ENCODE data around the gene LIMCH1. TPM values are rescaled to one million over a fixed set of nuclear protein-coding genes. Genes with fewer than 3 reads are reported as not detected.

The LIMCH1 gene
- total RNA-seq, 1 donor from 2014 or later: 3.4 TPM

- H3K27me3 ChIP-seq (ENCODE audit: control insufficient read depth, insufficient read depth, low read length): no peaks in the 10 kb centered on the region
- H3K36me3 ChIP-seq (ENCODE audit: control insufficient read depth, insufficient read depth, low read length): no peaks in the 10 kb centered on the region
- no peak overlapping the region for H3K4me3 ChIP-seq (ENCODE audit: low read depth, low read length)
- no peak for DNase-seq (ENCODE audit: low read depth)
- no peak for TF ChIP-seq CTCF (IDR thresholded peaks at IDR 0.05; ENCODE audit: insufficient read depth, low read length, poor library complexity, severe bottlenecking)
These were observed 184.2 kb downstream of the LIMCH1 start for GRCh38 chr4:41722181-41722580.

GRCh38 chr4:41723286-41723685 lies 185.3 kb downstream of the LIMCH1 start:
- Histone ChIP-seq H3K27me3 (ENCODE audit: control insufficient read depth, insufficient read depth, low read length) (no peaks in the 10 kb centered on the region), H3K36me3 (ENCODE audit: control insufficient read depth, insufficient read depth, low read length) (no peaks in the 10 kb centered on the region), H3K4me3 (ENCODE audit: low read depth, low read length) (no peak overlapping the region)
- no peak for TF ChIP-seq CTCF (IDR thresholded peaks at IDR 0.05; ENCODE audit: insufficient read depth, low read length, poor library complexity, severe bottlenecking)
- DNase-seq (ENCODE audit: low read depth): no peak

- TF ChIP-seq CTCF (IDR thresholded peaks at IDR 0.05; ENCODE audit: insufficient read depth, low read length, poor library complexity, severe bottlenecking): peak; percentile 23
- Histone ChIP-seq H3K4me3 (ENCODE audit: low read depth, low read length) (no peak overlapping the region), H3K27me3 (ENCODE audit: control insufficient read depth, insufficient read depth, low read length) (no peaks in the 10 kb centered on the region), H3K36me3 (ENCODE audit: control insufficient read depth, insufficient read depth, low read length) (no peaks in the 10 kb centered on the region)
- no peak for DNase-seq (ENCODE audit: low read depth)
These were observed 187.3 kb downstream of the LIMCH1 start for GRCh38 chr4:41725254-41725653.

GRCh38 chr4:41727861-41728572 lies 190.1 kb downstream of the LIMCH1 start:
- peaks cover 11% of the 10 kb centered on the region for H3K27me3 ChIP-seq (ENCODE audit: control insufficient read depth, insufficient read depth, low read length)
- H3K36me3 ChIP-seq (ENCODE audit: control insufficient read depth, insufficient read depth, low read length): no peaks in the 10 kb centered on the region
- no peak for DNase-seq (ENCODE audit: low read depth)
- no peak overlapping the region for H3K4me3 ChIP-seq (ENCODE audit: low read depth, low read length)
- no peak for TF ChIP-seq CTCF (IDR thresholded peaks at IDR 0.05; ENCODE audit: insufficient read depth, low read length, poor library complexity, severe bottlenecking)

GRCh38 chr4:41728573-41728913 lies 190.6 kb downstream of the LIMCH1 start:
- TF ChIP-seq CTCF (IDR thresholded peaks at IDR 0.05; ENCODE audit: insufficient read depth, low read length, poor library complexity, severe bottlenecking): no peak
- H3K36me3 ChIP-seq (ENCODE audit: control insufficient read depth, insufficient read depth, low read length): no peaks in the 10 kb centered on the region
- H3K4me3 ChIP-seq (ENCODE audit: low read depth, low read length): no peak overlapping the region
- DNase-seq (ENCODE audit: low read depth): no peak
- peaks cover 11% of the 10 kb centered on the region for H3K27me3 ChIP-seq (ENCODE audit: control insufficient read depth, insufficient read depth, low read length)

GRCh38 chr4:41731569-41732126 lies 193.7 kb downstream of the LIMCH1 start:
- no peak for DNase-seq (ENCODE audit: low read depth)
- TF ChIP-seq CTCF (IDR thresholded peaks at IDR 0.05; ENCODE audit: insufficient read depth, low read length, poor library complexity, severe bottlenecking): no peak
- no peak overlapping the region for H3K4me3 ChIP-seq (ENCODE audit: low read depth, low read length)
- peaks cover 11% of the 10 kb centered on the region for H3K27me3 ChIP-seq (ENCODE audit: control insufficient read depth, insufficient read depth, low read length)
- no peaks in the 10 kb centered on the region for H3K36me3 ChIP-seq (ENCODE audit: control insufficient read depth, insufficient read depth, low read length)
